Suprapubic skin (tissue), 4 donors: Measurements from ENCODE around the gene TXNDC2. TPM values are rescaled to one million over a fixed set of nuclear protein-coding genes. Genes with fewer than 3 reads are reported as not detected.

Source experiments
- DNase-seq, 2 donors: peaks; one replicate each; pipeline ENCODE4 v3.0.0-alpha.2; 2019; ENCODE audit warnings: low spot score in 2 of 2
- H3K27ac ChIP-seq: fragments of 200-600 bp; sonication (generic); one replicate; pipeline ENCODE4 v1.5.1; 2019
- H3K27me3 ChIP-seq: fragments of 200-600 bp; sonication (generic); one replicate; pipeline ENCODE4 v1.5.1; 2019
- H3K36me3 ChIP-seq: fragments of 200-600 bp; sonication (generic); one replicate; pipeline ENCODE4 v1.5.1; 2019
- H3K4me1 ChIP-seq: fragments of 200-600 bp; sonication (generic); one replicate; pipeline ENCODE4 v1.5.1; 2019
- H3K4me3 ChIP-seq: fragments of 200-600 bp; sonication (generic); one replicate; pipeline ENCODE4 v1.5.1; 2019; ENCODE audit warnings: mild to moderate bottlenecking
- H3K9me3 ChIP-seq: fragments of 200-600 bp; sonication (generic); one replicate; pipeline ENCODE4 v1.5.1; 2019
- CTCF ChIP-seq, 2 donors: fragments of 200-600 bp in 1 of 2; fragments of 450-650 bp in 1 of 2; sonication (generic) in 1 of 2; IDR thresholded peaks; one replicate each; pipeline ENCODE4 v1.5.1; 2016 to 2019; ENCODE audit warnings: antibody characterized with exemption in 2 of 2, mild to moderate bottlenecking in 1 of 2, moderate library complexity in 1 of 2
- EP300 ChIP-seq: sonication (generic); formaldehyde crosslinking; IDR thresholded peaks from one replicate; pipeline ENCODE4 v1.6.1; 2017; ENCODE audit warnings: antibody characterized with exemption
- POLR2A ChIP-seq, 2 donors: fragments of 450-650 bp; IDR thresholded peaks; one replicate each; pipeline ENCODE4 v1.6.1; 2017; ENCODE audit warnings: antibody characterized with exemption in 2 of 2, mild to moderate bottlenecking in 2 of 2, moderate library complexity in 2 of 2
- POLR2AphosphoS5 ChIP-seq, 3 donors: sonication (generic); formaldehyde crosslinking; IDR thresholded peaks; one replicate each; pipeline ENCODE4 v1.6.1; 2017; ENCODE audit warnings: antibody characterized with exemption in 3 of 3
- WGBS: methylation state at CpG from one replicate; pipeline ENCODE4 v1.1.5; 2018; 5-methylcytosine and 5-hydroxymethylcytosine counted together
- total RNA-seq, 4 donors: library from RNA; depleted of rRNA; stranded (reverse); fragments of >200 nt; gene quantifications; one replicate each; pipeline ENCODE4 v1.1.0, GENCODE V29; 2016

The TXNDC2 gene
- total RNA-seq, 4 donors from 2014 or later: not detected

- peaks cover 80% of the 10 kb centered on the region for H3K4me1 ChIP-seq
- no peak for DNase-seq
- WGBS: 73% methylated on average over 8 of the region's 8 CpGs
- no peak for TF ChIP-seq POLR2A (IDR thresholded peaks at IDR 0.05)
- no peak for TF ChIP-seq CTCF (IDR thresholded peaks at IDR 0.05)
- TF ChIP-seq EP300: no peak
- TF ChIP-seq POLR2AphosphoS5 (IDR thresholded peaks at IDR 0.05): no peak
- H3K4me3 ChIP-seq: no peak overlapping the region
- H3K9me3 ChIP-seq: no peaks in the 10 kb centered on the region
- no peak overlapping the region for H3K27ac ChIP-seq
- no peaks in the 10 kb centered on the region for H3K36me3 ChIP-seq
- H3K27me3 ChIP-seq: no peaks in the 10 kb centered on the region
Measured at GRCh38 chr18:9919564-9920232, 33.9 kb downstream of the TXNDC2 start.

- no peak for DNase-seq
- 52% methylated on average over 4 of the region's 4 CpGs for WGBS
- H3K4me3 ChIP-seq: no peak overlapping the region
- no peaks in the 10 kb centered on the region for H3K36me3 ChIP-seq
- H3K4me1 ChIP-seq: peaks cover 83% of the 10 kb centered on the region
- H3K27me3 ChIP-seq: no peaks in the 10 kb centered on the region
- no peaks in the 10 kb centered on the region for H3K9me3 ChIP-seq
- TF ChIP-seq POLR2AphosphoS5 (IDR thresholded peaks at IDR 0.05) (no peak), POLR2A (IDR thresholded peaks at IDR 0.05) (no peak), CTCF (IDR thresholded peaks at IDR 0.05) (no peak), EP300 (no peak)
- H3K27ac ChIP-seq: no peak overlapping the region
Measured at GRCh38 chr18:9922592-9923311, 37.0 kb downstream of the TXNDC2 start.

GRCh38 chr18:9924371-9924943, 38.7 kb downstream of the TXNDC2 start:
- Histone ChIP-seq H3K4me1 (peaks cover 82% of the 10 kb centered on the region), H3K36me3 (no peaks in the 10 kb centered on the region), H3K9me3 (no peaks in the 10 kb centered on the region), H3K27me3 (no peaks in the 10 kb centered on the region), H3K4me3 (no peak overlapping the region), H3K27ac (no peak overlapping the region)
- TF ChIP-seq CTCF (IDR thresholded peaks at IDR 0.05) (no peak), POLR2AphosphoS5 (IDR thresholded peaks at IDR 0.05) (no peak), EP300 (no peak), POLR2A (IDR thresholded peaks at IDR 0.05) (no peak)
- DNase-seq: no peak
- 35% methylated on average over 4 of the region's 4 CpGs for WGBS

- Histone ChIP-seq H3K27ac (no peak overlapping the region), H3K27me3 (no peaks in the 10 kb centered on the region), H3K4me3 (no peak overlapping the region), H3K4me1 (peaks cover 78% of the 10 kb centered on the region), H3K9me3 (no peaks in the 10 kb centered on the region), H3K36me3 (no peaks in the 10 kb centered on the region)
- 55% methylated on average over 1 of the region's 1 CpG for WGBS
- no peak for TF ChIP-seq POLR2A (IDR thresholded peaks at IDR 0.05)
- TF ChIP-seq POLR2AphosphoS5 (IDR thresholded peaks at IDR 0.05): no peak
- TF ChIP-seq EP300: no peak
- DNase-seq: no peak
Measured at GRCh38 chr18:9925369-9925768, 39.6 kb downstream of the TXNDC2 start.

- H3K4me1 ChIP-seq: peaks cover 74% of the 10 kb centered on the region
- H3K27ac ChIP-seq: no peak overlapping the region
Measured at GRCh38 chr18:9925795-9926194, 40.0 kb downstream of the TXNDC2 start.

GRCh38 chr18:9926223-9926894, 40.6 kb downstream of the TXNDC2 start:
- no peaks in the 10 kb centered on the region for H3K9me3 ChIP-seq
- H3K4me1 ChIP-seq: peaks cover 72% of the 10 kb centered on the region
- 100% methylated on average over 2 of the region's 2 CpGs for WGBS
- no peaks in the 10 kb centered on the region for H3K27me3 ChIP-seq
- no peak overlapping the region for H3K27ac ChIP-seq
- no peak for DNase-seq
- TF ChIP-seq POLR2A (IDR thresholded peaks at IDR 0.05) (no peak), POLR2AphosphoS5 (IDR thresholded peaks at IDR 0.05) (no peak), EP300 (no peak), CTCF (IDR thresholded peaks at IDR 0.05) (no peak)
- no peaks in the 10 kb centered on the region for H3K36me3 ChIP-seq
- no peak overlapping the region for H3K4me3 ChIP-seq

More at GRCh38 chr18:9925795-9926194, 40.0 kb downstream of the TXNDC2 start:
- 72% methylated on average over 4 of the region's 4 CpGs for WGBS
- TF ChIP-seq POLR2A (IDR thresholded peaks at IDR 0.05): no peak
- H3K27me3 ChIP-seq: no peaks in the 10 kb centered on the region
- no peaks in the 10 kb centered on the region for H3K36me3 ChIP-seq
- H3K4me3 ChIP-seq: no peak overlapping the region
- DNase-seq: no peak
- H3K9me3 ChIP-seq: no peaks in the 10 kb centered on the region
